Brain pericyte (primary cell): Measurements from ENCODE around the gene CCDC13.

Experiments
- DNase-seq: peaks from one replicate; pipeline ENCODE4 v3.0.0-alpha.2; 2012; ENCODE audit warnings: low read depth, low spot score

Gene CCDC13

GRCh38 chr3:42753757-42754156 lies 19.3 kb downstream of the CCDC13 start:
- DNase-seq, result no peak

DNA sequence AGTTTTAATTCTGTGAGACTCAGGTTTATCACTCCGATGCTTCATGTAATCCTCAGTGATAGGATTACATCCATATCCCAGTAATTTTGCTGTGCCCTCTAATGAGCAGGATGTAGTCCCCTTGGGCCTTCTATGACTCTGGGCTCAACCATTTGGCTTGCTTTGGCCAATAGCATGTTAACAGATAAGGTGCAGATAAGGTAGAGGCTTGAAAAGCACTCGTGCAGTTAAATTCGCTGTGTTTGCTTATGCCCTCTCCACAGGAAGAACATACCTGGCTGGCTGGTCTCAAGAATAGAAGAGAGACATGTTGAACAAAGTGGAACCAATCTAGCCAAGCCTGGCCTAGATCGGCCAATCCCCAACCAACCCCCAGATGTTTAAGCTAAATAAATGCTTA lies 20.1 kb downstream of the CCDC13 start:
- no peak for DNase-seq

- DNase-seq, result no peak
These were observed 20.6 kb downstream of the CCDC13 start for GRCh38 chr3:42752441-42752840.

DNA sequence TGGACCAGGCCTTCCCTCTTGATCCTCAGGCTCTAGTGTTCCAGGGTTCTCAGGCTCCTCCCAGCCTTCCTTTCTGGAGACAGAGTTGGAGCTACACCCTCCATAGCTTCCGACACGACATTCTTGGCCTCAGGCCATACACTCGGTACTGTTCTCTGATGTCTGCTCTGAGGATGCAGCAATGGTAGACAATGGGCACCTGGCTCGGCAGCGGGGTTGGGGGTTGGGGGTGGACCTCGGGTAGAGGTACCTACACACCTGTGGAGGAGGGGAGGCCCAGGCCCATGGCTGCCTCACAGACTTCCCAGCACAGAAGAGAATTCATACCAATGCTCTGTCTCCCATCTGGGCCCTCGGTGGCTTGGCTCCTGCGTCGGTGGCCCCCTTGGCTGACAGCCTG lies 21.4 kb downstream of the CCDC13 start:
- no peak for DNase-seq

DNA sequence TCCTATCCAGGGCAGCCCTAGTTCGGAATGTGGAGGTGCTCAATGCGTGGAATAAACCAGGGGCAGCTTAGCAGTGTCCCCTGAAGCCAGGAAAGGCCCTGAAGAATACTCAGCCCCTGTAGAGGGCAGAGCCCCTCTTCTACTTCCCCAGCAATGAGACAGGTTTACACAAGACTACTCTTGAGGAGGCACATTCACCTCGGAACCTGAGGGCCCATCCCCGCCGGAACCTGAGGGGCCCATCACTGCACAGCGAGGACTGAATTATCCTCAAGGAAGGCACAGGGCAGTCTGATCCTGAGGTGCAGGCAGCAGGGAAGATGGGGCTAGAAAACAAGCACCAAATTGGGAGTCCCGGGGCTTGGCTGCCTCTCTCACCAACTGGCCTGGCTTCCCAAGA lies 22.2 kb downstream of the CCDC13 start:
- no peak for DNase-seq

DNA sequence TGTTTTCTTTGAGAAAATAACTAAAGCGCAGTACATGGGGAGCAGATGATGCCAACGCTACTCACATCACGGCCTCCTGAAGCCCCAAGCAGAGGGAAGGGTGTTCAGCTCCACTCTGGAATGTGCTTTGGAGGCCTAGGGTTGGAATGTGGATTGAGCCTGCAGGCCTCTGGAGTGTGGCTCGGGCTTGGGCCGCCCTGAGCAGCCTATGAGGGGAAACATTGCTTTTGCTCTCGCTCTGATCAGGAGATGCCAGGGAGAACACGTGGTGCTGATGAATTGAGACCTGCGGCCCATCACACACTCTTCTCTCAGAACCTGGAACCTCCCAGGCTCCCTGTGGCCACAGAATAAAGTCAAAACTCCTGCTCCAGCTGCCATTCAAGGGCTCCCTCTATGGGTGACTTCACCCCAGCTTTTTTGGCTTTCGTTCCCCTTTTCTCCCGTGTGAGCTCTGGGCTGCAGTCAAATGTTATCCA lies 23.3 kb downstream of the CCDC13 start:
- DNase-seq, result no peak

DNA sequence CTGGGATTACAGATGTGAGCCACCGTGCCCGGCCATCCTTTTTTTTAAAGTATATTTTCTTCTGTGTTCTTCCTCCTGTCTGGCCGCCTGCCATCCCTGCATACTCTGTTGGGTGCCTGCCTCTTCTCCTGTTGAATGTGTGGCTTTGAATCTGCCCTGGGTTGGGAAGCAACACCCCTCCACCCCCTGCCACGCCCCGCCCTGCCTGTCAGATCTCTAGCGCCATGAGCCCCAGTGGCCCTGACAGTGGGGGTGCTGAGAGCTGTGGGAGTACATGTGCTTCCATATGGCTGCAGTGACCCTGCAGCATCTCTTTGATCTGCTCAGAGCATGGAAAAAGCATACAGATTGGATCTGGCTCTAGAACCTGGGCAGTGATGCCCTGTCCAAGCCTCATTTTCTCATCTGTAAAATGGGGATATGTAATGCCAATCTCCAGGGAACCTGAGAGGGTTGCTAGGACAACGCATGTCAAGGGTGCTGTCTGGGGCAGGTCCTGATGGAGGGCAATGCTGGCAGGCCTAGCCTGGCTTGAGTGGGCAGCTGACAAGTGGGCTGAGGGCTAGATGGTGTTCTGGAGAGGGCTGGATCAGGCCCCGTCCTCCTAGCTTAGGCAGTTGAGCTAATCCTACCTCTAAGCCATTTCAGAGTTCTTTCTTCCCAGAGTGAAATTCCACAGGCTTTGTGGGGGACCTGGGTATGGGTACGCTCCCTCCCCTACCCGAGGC lies 23.9 kb downstream of the CCDC13 start:
- DNase-seq, result no peak

GRCh38 chr3:42747581-42747980 lies 25.5 kb downstream of the CCDC13 start:
- DNase-seq, result no peak

GRCh38 chr3:42746455-42747450 lies 26.3 kb downstream of the CCDC13 start:
- DNase-seq, result no peak

GRCh38 chr3:42745776-42746454 lies 27.1 kb downstream of the CCDC13 start:
- no peak for DNase-seq

DNA sequence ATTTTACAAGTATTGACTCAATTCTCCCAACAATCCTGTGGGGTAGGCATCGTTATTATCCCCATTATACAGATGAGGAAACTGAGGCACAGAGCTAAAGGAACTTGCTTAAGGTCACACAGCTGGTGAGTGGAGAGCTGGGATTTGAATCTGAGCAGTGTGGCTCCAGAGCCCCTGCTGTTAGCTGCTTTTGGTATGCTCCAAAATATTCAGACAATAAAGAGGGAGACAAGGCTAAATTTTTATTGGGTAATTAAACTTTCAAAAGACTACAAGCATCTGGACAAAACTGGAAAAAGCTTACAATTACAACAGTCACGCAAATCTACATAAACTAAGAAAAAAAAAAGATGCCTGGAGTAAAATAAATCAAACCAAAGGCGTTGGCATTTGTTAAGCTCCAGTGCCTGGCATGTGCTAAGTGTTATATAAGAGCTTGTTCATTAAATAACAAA lies 27.7 kb downstream of the CCDC13 start:
- no peak for DNase-seq

DNA sequence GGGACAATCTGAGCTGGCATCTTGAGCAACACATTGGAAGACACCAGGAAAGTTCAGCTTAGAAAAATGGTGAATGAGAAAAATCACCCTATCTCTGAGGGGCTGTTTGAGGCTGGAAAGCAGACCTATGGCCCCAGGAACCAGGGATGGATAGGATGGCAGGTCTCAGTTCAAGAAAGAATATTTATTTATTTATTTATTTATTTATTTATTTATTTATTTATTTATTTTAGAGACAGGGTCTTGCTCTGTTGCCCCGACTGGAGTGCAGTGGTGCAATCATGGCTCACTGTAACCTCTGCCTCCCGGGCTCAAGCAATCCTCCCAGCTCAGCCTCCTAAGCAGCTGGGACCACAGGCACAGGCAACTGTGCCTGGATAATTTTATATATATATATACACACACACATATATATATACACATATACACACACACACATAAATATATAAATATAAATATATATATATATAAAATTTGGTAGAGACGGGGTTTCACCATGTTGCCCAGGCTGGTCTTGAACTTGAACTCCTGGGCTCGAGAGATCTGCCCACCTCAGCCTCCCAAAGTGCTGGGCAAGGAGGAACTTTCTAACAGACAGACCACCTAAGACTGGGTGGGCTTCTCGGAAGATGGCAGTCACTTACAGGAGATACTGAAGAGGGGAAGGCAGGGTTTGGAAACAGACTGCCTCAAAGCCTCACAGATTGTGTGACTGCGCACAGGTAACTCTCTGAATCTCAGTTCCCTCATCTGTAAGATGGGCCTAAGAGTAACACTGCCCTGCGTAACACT lies 29.7 kb downstream of the CCDC13 start:
- no peak for DNase-seq

GRCh38 chr3:42742688-42743087 lies 30.4 kb downstream of the CCDC13 start:
- DNase-seq, result no peak

GRCh38 chr3:42742259-42742658 lies 30.8 kb downstream of the CCDC13 start:
- no peak for DNase-seq

- DNase-seq, result no peak
These were observed 31.3 kb downstream of the CCDC13 start for GRCh38 chr3:42741796-42742195.

- DNase-seq, result no peak
These were observed 33.5 kb downstream of the CCDC13 start for GRCh38 chr3:42739401-42740158.

GRCh38 chr3:42736531-42736930 lies 36.5 kb downstream of the CCDC13 start:
- DNase-seq, result no peak

DNA sequence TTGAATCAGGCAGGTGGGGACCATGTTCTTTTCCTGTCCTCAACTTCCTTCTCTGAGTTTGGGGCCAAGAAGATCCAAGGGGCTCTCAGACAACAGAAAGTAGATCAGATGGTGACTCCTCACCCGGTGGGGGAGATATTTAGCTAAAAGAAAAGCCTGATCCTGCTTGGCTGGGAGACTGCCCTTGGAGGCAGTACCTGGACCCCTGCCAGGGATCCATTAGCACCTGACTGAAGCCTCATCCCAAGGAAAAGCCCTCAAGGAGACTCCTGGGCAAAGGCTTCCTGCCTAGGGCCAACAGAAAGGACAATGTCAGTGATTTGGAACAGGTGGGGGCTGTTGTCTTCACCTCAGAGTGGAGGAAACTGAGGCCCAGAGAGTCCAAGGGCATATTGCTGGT lies 37.0 kb downstream of the CCDC13 start:
- no peak for DNase-seq

- DNase-seq, result no peak
These were observed 37.4 kb downstream of the CCDC13 start for GRCh38 chr3:42735615-42736014.

- no peak for DNase-seq
These were observed 38.0 kb downstream of the CCDC13 start for GRCh38 chr3:42735019-42735418.
